HepG2 (cell line): ENCODE measurements around the gene BMPR1B. TPM values are rescaled to one million over a fixed set of nuclear protein-coding genes. Genes with fewer than 3 reads are reported as not detected.

Experiments
- AHR ChIP-seq: IDR thresholded peaks from 2 replicates; pipeline ENCODE4 v1.6.1; 2018; ENCODE audit warnings: missing genetic modification reagents, missing compliant biosample characterization
- MBNL3 ChIP-seq: fragments of 250-450 bp; sonication (Bioruptor Pico); conservative IDR thresholded peaks from 2 replicates; pipeline ENCODE4 v1.8.0; 2022; ENCODE audit warnings: mild to moderate bottlenecking, inconsistent platforms
- PHB2 ChIP-seq: fragments of 450-650 bp; IDR thresholded peaks from 2 replicates; pipeline ENCODE4 v1.6.1; 2018; ENCODE audit not compliant: partially characterized antibody
- PHF8 ChIP-seq: sonication (generic); formaldehyde crosslinking; IDR thresholded peaks from 2 replicates; pipeline ENCODE4 v1.5.0; 2020; ENCODE audit warnings: missing genetic modification reagents
- SNAI1 ChIP-seq: sonication (generic); formaldehyde crosslinking; IDR thresholded peaks from 2 replicates; pipeline ENCODE4 v1.5.0; 2020; ENCODE audit warnings: mild to moderate bottlenecking, missing genetic modification reagents, borderline replicate concordance
- ZNF44 ChIP-seq: sonication (generic); formaldehyde crosslinking; IDR thresholded peaks from 2 replicates; pipeline ENCODE4 v1.5.1; 2020; ENCODE audit warnings: mild to moderate bottlenecking, missing genetic modification reagents
- ZNF562 ChIP-seq: sonication (generic); formaldehyde crosslinking; IDR thresholded peaks from 2 replicates; pipeline ENCODE4 v1.8.0; 2022; ENCODE audit warnings: missing genetic modification reagents, borderline replicate concordance
- ZSCAN30 ChIP-seq: sonication (generic); formaldehyde crosslinking; IDR thresholded peaks from 2 replicates; pipeline ENCODE4 v1.5.0; 2020; ENCODE audit warnings: mild to moderate bottlenecking, missing genetic modification reagents
- polyA plus RNA-seq, 8 experiments: library from polyadenylated mRNA; depleted of rRNA in 3 of 8; stranded (reverse) in 7 of 8; unstranded in 1 of 8; fragments of >200 nt; fragmentation: Illumina TruSeq in 4 of 8; extraction: Trizol in 4 of 8; gene quantifications; 2 replicates each; pipeline versions ENCODE4 v1.2.1 to v1.2.3, GENCODE V29; 2011 to 2016; ENCODE audit warnings: low read depth in 4 of 8, missing spikeins in 1 of 8, mixed read lengths in 1 of 8; ENCODE audit not compliant: insufficient read depth in 1 of 8
- total RNA-seq, 5 experiments: library from RNA; depleted of rRNA; stranded (reverse); fragments of >200 nt; fragmentation: Illumina TruSeq; extraction: Trizol; gene quantifications; 2 replicates each; pipeline ENCODE4 v1.2.3, GENCODE V29; 2016; ENCODE audit warnings: low read depth in 1 of 5
- TF ChIP-seq, protein P1 (sequence below): IDR thresholded peaks from 2 replicates; pipeline ENCODE4 v1.6.1; 2016; ENCODE audit warnings: control low read depth
- TF ChIP-seq, protein P2 (sequence below): sonication (generic); formaldehyde crosslinking; IDR thresholded peaks from 2 replicates; pipeline ENCODE4 v1.4.0; 2020; ENCODE audit warnings: missing genetic modification reagents
- TF ChIP-seq, protein P3 (sequence below): sonication (generic); formaldehyde crosslinking; IDR thresholded peaks from 2 replicates; pipeline ENCODE4 v1.9.0; 2022; ENCODE audit warnings: missing genetic modification reagents, mild to moderate bottlenecking, borderline replicate concordance

BMPR1B gene
- total and polyA plus RNA-seq, 2 of the 13 experiments (the other 11 are each of a cell fraction or from before 2014, with no cell fraction given), result 0.07 TPM; not detected in 1

DNA sequence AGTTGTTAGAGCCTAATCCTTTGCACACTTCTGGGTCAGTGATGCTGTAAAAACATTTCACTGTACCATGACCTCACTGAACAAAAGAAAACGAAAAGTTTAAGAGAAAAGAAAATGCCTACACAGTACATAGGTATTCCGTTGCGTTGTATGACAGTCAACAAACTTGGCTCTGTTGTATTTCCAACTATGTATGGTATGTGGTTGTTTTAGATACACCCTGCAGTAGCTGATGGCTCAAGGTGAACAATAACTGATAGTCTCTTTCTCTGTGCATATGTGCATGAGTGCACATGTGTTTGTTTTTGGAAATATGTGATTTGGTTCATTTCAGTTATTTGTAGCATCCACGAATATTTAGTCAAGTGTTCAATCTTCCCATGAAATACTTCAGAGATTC lies 176.0 kb downstream of the BMPR1B start (continued):
- TF ChIP-seq PHB2 (no peak), ZNF44 (CRISPR knock-in tag) (no peak), AHR (CRISPR knock-in tag) (no peak), MBNL3 (CRISPR knock-in tag) (no peak), SNAI1 (no peak), ZSCAN30 (CRISPR knock-in tag) (no peak), PHF8 (CRISPR knock-in tag) (no peak), ZNF562 (CRISPR knock-in tag) (no peak)
- TF ChIP-seq, protein P1, sequence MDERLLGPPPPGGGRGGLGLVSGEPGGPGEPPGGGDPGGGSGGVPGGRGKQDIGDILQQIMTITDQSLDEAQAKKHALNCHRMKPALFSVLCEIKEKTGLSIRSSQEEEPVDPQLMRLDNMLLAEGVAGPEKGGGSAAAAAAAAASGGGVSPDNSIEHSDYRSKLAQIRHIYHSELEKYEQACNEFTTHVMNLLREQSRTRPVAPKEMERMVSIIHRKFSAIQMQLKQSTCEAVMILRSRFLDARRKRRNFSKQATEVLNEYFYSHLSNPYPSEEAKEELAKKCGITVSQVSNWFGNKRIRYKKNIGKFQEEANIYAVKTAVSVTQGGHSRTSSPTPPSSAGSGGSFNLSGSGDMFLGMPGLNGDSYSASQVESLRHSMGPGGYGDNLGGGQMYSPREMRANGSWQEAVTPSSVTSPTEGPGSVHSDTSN (CRISPR knock-in tag), result no peak
- TF ChIP-seq, protein P2, sequence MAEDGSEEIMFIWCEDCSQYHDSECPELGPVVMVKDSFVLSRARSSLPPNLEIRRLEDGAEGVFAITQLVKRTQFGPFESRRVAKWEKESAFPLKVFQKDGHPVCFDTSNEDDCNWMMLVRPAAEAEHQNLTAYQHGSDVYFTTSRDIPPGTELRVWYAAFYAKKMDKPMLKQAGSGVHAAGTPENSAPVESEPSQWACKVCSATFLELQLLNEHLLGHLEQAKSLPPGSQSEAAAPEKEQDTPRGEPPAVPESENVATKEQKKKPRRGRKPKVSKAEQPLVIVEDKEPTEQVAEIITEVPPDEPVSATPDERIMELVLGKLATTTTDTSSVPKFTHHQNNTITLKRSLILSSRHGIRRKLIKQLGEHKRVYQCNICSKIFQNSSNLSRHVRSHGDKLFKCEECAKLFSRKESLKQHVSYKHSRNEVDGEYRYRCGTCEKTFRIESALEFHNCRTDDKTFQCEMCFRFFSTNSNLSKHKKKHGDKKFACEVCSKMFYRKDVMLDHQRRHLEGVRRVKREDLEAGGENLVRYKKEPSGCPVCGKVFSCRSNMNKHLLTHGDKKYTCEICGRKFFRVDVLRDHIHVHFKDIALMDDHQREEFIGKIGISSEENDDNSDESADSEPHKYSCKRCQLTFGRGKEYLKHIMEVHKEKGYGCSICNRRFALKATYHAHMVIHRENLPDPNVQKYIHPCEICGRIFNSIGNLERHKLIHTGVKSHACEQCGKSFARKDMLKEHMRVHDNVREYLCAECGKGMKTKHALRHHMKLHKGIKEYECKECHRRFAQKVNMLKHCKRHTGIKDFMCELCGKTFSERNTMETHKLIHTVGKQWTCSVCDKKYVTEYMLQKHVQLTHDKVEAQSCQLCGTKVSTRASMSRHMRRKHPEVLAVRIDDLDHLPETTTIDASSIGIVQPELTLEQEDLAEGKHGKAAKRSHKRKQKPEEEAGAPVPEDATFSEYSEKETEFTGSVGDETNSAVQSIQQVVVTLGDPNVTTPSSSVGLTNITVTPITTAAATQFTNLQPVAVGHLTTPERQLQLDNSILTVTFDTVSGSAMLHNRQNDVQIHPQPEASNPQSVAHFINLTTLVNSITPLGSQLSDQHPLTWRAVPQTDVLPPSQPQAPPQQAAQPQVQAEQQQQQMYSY, result no peak
- TF ChIP-seq, protein P3, sequence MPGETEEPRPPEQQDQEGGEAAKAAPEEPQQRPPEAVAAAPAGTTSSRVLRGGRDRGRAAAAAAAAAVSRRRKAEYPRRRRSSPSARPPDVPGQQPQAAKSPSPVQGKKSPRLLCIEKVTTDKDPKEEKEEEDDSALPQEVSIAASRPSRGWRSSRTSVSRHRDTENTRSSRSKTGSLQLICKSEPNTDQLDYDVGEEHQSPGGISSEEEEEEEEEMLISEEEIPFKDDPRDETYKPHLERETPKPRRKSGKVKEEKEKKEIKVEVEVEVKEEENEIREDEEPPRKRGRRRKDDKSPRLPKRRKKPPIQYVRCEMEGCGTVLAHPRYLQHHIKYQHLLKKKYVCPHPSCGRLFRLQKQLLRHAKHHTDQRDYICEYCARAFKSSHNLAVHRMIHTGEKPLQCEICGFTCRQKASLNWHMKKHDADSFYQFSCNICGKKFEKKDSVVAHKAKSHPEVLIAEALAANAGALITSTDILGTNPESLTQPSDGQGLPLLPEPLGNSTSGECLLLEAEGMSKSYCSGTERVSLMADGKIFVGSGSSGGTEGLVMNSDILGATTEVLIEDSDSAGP (CRISPR knock-in tag), result no peak
